ENCODE data around the gene ZNF280A. TPM values are rescaled to one million over a fixed set of nuclear protein-coding genes. Genes with fewer than 3 reads are reported as not detected.

The ZNF280A gene
- total RNA-seq, 1 experiment from 2014 or later = 0.22 TPM

DNA sequence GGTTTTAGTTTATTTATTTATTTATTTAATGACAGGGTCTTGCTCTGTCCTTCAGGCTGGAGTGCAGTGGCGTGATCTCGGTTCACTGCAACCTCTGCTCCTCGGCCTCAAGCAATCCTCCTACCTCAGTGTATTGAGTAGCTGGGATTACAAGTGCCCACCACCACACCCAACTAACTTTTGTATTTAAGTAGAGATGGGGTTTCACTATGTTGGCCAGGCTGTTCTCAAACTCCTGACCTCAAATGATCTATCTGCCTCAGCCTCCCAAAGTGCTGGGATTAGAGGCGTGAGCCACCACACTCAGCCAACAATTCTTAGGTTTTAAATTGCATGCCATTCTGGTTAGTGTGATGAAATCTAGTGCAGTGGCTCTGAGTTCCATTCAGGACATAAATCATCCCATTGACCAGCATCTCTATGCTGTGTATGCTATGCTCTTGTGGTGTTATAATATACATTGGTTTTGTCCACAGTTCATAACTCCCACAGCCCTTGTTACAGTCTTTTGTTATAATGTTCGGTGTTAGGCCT is 40.0 kb downstream of the ZNF280A start:
- ChIA-PET POLR2A (no interaction called here), CTCF (interaction anchor here (1.7 kb wide), 1 partner anchor 16 kb away, joined by 6 read pairs; no protein-coding TSS in a partner anchor)
- Mint-ChIP-seq H3K27me3 (ENCODE audit: low read depth) (peaks cover 74% of the 10 kb centered on the region), H3K27ac (no peak overlapping the region), H3K36me3 (no peaks in the 10 kb centered on the region), H3K4me1 (no peaks in the 10 kb centered on the region), H3K9me3 (no peaks in the 10 kb centered on the region), H3K4me3 (no peak overlapping the region)
- DNase-seq (ENCODE audit: low spot score) (no peak), ATAC-seq (no peak)
- TF ChIP-seq ZNF671 (CRISPR knock-in tag; IDR thresholded peaks at IDR 0.05) (no peak), GTF2I (CRISPR knock-in tag; conservative IDR thresholded peaks at IDR 0.05) (no peak), MXD4 (CRISPR knock-in tag; IDR thresholded peaks at IDR 0.05; ENCODE audit: borderline replicate concordance) (no peak), ZNF396 (CRISPR knock-in tag; IDR thresholded peaks at IDR 0.05; ENCODE audit: borderline replicate concordance) (no peak), JAZF1 (CRISPR knock-in tag; IDR thresholded peaks at IDR 0.05) (no peak), ZBTB21 (CRISPR knock-in tag; IDR thresholded peaks at IDR 0.05; ENCODE audit: borderline replicate concordance) (no peak)
- TF ChIP-seq, protein P1, sequence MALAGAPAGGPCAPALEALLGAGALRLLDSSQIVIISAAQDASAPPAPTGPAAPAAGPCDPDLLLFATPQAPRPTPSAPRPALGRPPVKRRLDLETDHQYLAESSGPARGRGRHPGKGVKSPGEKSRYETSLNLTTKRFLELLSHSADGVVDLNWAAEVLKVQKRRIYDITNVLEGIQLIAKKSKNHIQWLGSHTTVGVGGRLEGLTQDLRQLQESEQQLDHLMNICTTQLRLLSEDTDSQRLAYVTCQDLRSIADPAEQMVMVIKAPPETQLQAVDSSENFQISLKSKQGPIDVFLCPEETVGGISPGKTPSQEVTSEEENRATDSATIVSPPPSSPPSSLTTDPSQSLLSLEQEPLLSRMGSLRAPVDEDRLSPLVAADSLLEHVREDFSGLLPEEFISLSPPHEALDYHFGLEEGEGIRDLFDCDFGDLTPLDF (CRISPR knock-in tag; IDR thresholded peaks at IDR 0.05) = no peak
- TF ChIP-seq, protein P2, sequence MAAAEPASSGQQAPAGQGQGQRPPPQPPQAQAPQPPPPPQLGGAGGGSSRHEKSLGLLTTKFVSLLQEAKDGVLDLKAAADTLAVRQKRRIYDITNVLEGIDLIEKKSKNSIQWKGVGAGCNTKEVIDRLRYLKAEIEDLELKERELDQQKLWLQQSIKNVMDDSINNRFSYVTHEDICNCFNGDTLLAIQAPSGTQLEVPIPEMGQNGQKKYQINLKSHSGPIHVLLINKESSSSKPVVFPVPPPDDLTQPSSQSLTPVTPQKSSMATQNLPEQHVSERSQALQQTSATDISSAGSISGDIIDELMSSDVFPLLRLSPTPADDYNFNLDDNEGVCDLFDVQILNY (CRISPR knock-in tag; IDR thresholded peaks at IDR 0.05) = no peak

DNA sequence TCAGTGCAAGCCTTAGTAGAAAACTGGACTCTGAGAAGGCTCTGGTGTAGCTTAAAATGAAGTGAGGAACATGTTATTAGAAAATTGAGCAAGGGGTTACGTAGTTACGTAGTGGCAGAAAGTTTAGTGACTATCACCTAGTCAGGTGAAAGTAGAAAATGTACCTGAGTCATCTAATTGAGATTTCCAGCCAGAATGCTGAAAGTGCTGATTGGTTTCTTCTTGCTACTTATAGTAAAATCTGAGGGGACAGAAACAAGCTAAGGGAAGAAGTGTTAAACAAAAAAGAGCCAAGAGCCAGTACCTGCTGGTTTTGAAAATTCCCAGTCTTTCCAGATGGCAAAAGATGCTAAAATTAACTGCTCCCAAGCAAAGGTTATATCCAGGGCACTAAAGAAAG is 41.0 kb downstream of the ZNF280A start:
- Mint-ChIP-seq H3K9me3 (no peaks in the 10 kb centered on the region), H3K27ac (no peak overlapping the region), H3K27me3 (ENCODE audit: low read depth) (peaks cover 75% of the 10 kb centered on the region), H3K4me1 (peaks cover 8% of the 10 kb centered on the region), H3K4me3 (no peak overlapping the region), H3K36me3 (no peaks in the 10 kb centered on the region)
- TF ChIP-seq ETV6 (CRISPR knock-in tag; IDR thresholded peaks at IDR 0.05) (no peak), ZNF423 (CRISPR knock-in tag; IDR thresholded peaks at IDR 0.05) (no peak), EMX1 (CRISPR knock-in tag; IDR thresholded peaks at IDR 0.05) (no peak), ZNF317 (CRISPR knock-in tag; IDR thresholded peaks at IDR 0.05; ENCODE audit: borderline replicate concordance, low read depth) (no peak)
- TF ChIP-seq, protein P3, sequence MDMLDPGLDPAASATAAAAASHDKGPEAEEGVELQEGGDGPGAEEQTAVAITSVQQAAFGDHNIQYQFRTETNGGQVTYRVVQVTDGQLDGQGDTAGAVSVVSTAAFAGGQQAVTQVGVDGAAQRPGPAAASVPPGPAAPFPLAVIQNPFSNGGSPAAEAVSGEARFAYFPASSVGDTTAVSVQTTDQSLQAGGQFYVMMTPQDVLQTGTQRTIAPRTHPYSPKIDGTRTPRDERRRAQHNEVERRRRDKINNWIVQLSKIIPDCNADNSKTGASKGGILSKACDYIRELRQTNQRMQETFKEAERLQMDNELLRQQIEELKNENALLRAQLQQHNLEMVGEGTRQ (CRISPR knock-in tag; IDR thresholded peaks at IDR 0.05) = no peak
- TF ChIP-seq, protein P4, sequence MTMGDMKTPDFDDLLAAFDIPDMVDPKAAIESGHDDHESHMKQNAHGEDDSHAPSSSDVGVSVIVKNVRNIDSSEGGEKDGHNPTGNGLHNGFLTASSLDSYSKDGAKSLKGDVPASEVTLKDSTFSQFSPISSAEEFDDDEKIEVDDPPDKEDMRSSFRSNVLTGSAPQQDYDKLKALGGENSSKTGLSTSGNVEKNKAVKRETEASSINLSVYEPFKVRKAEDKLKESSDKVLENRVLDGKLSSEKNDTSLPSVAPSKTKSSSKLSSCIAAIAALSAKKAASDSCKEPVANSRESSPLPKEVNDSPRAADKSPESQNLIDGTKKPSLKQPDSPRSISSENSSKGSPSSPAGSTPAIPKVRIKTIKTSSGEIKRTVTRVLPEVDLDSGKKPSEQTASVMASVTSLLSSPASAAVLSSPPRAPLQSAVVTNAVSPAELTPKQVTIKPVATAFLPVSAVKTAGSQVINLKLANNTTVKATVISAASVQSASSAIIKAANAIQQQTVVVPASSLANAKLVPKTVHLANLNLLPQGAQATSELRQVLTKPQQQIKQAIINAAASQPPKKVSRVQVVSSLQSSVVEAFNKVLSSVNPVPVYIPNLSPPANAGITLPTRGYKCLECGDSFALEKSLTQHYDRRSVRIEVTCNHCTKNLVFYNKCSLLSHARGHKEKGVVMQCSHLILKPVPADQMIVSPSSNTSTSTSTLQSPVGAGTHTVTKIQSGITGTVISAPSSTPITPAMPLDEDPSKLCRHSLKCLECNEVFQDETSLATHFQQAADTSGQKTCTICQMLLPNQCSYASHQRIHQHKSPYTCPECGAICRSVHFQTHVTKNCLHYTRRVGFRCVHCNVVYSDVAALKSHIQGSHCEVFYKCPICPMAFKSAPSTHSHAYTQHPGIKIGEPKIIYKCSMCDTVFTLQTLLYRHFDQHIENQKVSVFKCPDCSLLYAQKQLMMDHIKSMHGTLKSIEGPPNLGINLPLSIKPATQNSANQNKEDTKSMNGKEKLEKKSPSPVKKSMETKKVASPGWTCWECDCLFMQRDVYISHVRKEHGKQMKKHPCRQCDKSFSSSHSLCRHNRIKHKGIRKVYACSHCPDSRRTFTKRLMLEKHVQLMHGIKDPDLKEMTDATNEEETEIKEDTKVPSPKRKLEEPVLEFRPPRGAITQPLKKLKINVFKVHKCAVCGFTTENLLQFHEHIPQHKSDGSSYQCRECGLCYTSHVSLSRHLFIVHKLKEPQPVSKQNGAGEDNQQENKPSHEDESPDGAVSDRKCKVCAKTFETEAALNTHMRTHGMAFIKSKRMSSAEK (CRISPR knock-in tag; IDR thresholded peaks at IDR 0.05; ENCODE audit: borderline replicate concordance) = no peak
- CTCF ChIA-PET = interaction anchor here (1.3 kb wide), 1 partner anchor 15 kb away, joined by 3 read pairs; no protein-coding TSS in a partner anchor
- ATAC-seq (no peak), DNase-seq (ENCODE audit: low spot score) (no peak)
- POLR2A ChIA-PET = no interaction called here

DNA sequence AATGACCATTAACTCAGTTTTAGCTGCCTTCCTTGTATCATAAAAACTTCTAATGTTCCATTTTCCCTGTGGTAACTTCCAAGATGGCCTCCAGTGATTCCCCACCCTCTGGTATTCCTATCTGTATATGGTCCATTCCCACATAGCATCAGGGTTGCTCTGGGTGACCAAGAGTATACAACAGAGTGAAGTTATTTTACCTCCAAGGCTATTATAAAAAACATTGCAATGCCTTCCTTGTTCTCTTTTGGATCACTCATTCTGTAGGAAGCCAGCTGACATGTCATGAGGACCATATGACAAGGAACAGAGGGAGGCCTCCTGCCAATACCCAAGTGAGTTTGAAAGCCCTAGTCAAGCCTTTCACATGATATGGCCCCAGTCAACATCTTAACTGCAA is 41.6 kb downstream of the ZNF280A start:
- ChIA-PET POLR2A (no interaction called here), CTCF (interaction anchor here (1.3 kb wide), 1 partner anchor 14 kb away, joined by 3 read pairs; no protein-coding TSS in a partner anchor)
- no peak for DNase-seq (ENCODE audit: low spot score)
- no peak for ATAC-seq
- Mint-ChIP-seq H3K36me3 (no peaks in the 10 kb centered on the region), H3K9me3 (no peaks in the 10 kb centered on the region), H3K27me3 (ENCODE audit: low read depth) (peaks cover 75% of the 10 kb centered on the region), H3K4me3 (no peak overlapping the region), H3K27ac (no peak overlapping the region), H3K4me1 (peaks cover 8% of the 10 kb centered on the region)
- TF ChIP-seq, protein P5, sequence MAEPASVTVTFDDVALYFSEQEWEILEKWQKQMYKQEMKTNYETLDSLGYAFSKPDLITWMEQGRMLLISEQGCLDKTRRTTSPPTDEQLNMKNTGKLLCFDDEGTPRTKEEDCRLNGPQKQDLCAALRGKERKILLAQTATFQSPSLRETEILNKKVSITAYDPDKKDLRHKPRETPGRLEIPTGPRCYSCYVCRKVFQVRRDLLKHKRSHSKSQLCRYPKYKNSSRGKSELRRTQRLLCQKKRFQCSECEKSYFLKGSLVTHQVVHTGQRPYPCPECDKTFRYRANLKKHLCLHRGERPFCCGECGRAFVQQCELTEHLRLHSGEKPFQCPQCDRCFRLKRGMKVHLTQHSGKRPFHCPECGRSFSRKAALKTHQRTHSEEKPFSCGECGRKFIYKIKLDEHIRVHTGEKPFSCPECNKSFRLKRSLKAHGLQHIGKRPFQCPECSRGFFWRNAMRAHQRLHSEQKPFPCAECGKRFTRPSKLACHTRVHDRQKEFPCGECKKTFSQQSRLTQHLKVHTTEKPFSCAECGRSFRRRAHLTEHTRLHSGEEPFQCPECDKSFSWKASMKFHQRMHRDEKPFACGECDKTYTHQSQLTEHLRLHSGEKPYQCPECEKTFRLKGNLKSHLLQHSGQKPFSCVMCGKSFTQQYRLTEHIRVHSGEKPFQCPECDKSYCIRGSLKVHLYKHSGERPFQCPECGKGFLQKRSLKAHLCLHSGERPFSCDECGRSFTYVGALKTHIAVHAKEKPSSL (CRISPR knock-in tag; conservative IDR thresholded peaks at IDR 0.05) = no peak
- TF ChIP-seq, protein P6, sequence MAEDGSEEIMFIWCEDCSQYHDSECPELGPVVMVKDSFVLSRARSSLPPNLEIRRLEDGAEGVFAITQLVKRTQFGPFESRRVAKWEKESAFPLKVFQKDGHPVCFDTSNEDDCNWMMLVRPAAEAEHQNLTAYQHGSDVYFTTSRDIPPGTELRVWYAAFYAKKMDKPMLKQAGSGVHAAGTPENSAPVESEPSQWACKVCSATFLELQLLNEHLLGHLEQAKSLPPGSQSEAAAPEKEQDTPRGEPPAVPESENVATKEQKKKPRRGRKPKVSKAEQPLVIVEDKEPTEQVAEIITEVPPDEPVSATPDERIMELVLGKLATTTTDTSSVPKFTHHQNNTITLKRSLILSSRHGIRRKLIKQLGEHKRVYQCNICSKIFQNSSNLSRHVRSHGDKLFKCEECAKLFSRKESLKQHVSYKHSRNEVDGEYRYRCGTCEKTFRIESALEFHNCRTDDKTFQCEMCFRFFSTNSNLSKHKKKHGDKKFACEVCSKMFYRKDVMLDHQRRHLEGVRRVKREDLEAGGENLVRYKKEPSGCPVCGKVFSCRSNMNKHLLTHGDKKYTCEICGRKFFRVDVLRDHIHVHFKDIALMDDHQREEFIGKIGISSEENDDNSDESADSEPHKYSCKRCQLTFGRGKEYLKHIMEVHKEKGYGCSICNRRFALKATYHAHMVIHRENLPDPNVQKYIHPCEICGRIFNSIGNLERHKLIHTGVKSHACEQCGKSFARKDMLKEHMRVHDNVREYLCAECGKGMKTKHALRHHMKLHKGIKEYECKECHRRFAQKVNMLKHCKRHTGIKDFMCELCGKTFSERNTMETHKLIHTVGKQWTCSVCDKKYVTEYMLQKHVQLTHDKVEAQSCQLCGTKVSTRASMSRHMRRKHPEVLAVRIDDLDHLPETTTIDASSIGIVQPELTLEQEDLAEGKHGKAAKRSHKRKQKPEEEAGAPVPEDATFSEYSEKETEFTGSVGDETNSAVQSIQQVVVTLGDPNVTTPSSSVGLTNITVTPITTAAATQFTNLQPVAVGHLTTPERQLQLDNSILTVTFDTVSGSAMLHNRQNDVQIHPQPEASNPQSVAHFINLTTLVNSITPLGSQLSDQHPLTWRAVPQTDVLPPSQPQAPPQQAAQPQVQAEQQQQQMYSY (CRISPR knock-in tag; IDR thresholded peaks at IDR 0.05) = no peak
- TF ChIP-seq, protein P7, sequence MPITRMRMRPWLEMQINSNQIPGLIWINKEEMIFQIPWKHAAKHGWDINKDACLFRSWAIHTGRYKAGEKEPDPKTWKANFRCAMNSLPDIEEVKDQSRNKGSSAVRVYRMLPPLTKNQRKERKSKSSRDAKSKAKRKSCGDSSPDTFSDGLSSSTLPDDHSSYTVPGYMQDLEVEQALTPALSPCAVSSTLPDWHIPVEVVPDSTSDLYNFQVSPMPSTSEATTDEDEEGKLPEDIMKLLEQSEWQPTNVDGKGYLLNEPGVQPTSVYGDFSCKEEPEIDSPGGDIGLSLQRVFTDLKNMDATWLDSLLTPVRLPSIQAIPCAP (CRISPR knock-in tag; IDR thresholded peaks at IDR 0.05) = no peak
- TF ChIP-seq TEAD1 (CRISPR knock-in tag; IDR thresholded peaks at IDR 0.05) (no peak), ATF1 (CRISPR knock-in tag; IDR thresholded peaks at IDR 0.05) (no peak)
